HEK293 (cell line): ENCODE measurements around the gene WBP2NL.
"Not testable (repeated sequence)": the region's sequence is repeated elsewhere in the genome, so short reads cannot be mapped to it uniquely, and the experiment has no call there.

Experiments
- CTCF ChIA-PET: fragments of 350-600 bp; formaldehyde crosslinking; extraction: SDS; loops from one replicate; lab custom pipeline; 2021; ENCODE audit warnings: antibody characterized with exemption; lab: Yijun Ruan, JAX
- POLR2A ChIA-PET: fragments of 300-600 bp; formaldehyde crosslinking; extraction: SDS; loops from one replicate; lab custom pipeline; 2020; ENCODE audit warnings: antibody characterized with exemption, inconsistent platforms; lab: Yijun Ruan, JAX
- H3K27ac ChIP-seq: fragments of 200-500 bp; sonication (Bioruptor generic); 2 replicates; pipeline ENCODE4 v1.5.1; 2014; ENCODE audit warnings: low read depth, low read length, control low read depth, inconsistent platforms; ENCODE audit errors: extremely low read depth
- H3K36me3 ChIP-seq, 2 experiments: fragments of 200-500 bp in 1 of 2; sonication (Bioruptor generic) in 1 of 2; 1 replicate in 1 of 2; 2 replicates in 1 of 2; pipeline ENCODE4 v1.5.1; 2014 to 2017; ENCODE audit warnings: inconsistent platforms in 2 of 2, low read length in 2 of 2; ENCODE audit not compliant: control insufficient read depth in 2 of 2, insufficient read depth in 1 of 2
- H3K4me1 ChIP-seq: fragments of 200-500 bp; sonication (Bioruptor generic); 2 replicates; pipeline ENCODE4 v1.5.1; 2014; ENCODE audit warnings: mild to moderate bottlenecking, low read length, inconsistent platforms; ENCODE audit not compliant: control insufficient read depth, insufficient read depth
- H3K4me3 ChIP-seq: 2 replicates; pipeline ENCODE4 v1.5.1; 2011; ENCODE audit warnings: low read depth, mild to moderate bottlenecking, control low read depth, low read length, moderate library complexity
- H3K9me3 ChIP-seq: fragments of 200-500 bp; sonication (Bioruptor generic); 2 replicates; pipeline ENCODE4 v1.5.1; 2014; ENCODE audit warnings: low read depth, low read length, inconsistent platforms; ENCODE audit not compliant: control insufficient read depth, insufficient read depth
- KLF16 ChIP-seq: fragments of 450-650 bp; formaldehyde crosslinking; IDR thresholded peaks from 2 replicates; pipeline ENCODE4 v1.5.1; 2017; ENCODE audit warnings: missing biosample characterization, missing genetic modification characterization
- PRDM1 ChIP-seq: fragments of 450-650 bp; formaldehyde crosslinking; IDR thresholded peaks from 2 replicates; pipeline ENCODE4; 2016; ENCODE audit warnings: missing biosample characterization, missing genetic modification characterization
- ZFHX2 ChIP-seq: fragments of 450-650 bp; formaldehyde crosslinking; conservative IDR thresholded peaks from 2 replicates; pipeline ENCODE4 v1.5.1; 2016; ENCODE audit warnings: missing biosample characterization, missing genetic modification characterization
- ZNF157 ChIP-seq: fragments of 450-650 bp; formaldehyde crosslinking; IDR thresholded peaks from 2 replicates; pipeline ENCODE4 v1.5.1; 2016; ENCODE audit warnings: missing biosample characterization, missing genetic modification characterization
- ZNF239 ChIP-seq: fragments of 450-650 bp; formaldehyde crosslinking; IDR thresholded peaks from 2 replicates; pipeline ENCODE4 v1.5.1; 2016; ENCODE audit warnings: missing biosample characterization, missing genetic modification characterization
- ZNF37A ChIP-seq: fragments of 450-650 bp; IDR thresholded peaks from 2 replicates; pipeline ENCODE4 v1.5.1; 2018; ENCODE audit warnings: missing biosample characterization, missing genetic modification characterization
- ZNF423 ChIP-seq: fragments of 450-650 bp; formaldehyde crosslinking; IDR thresholded peaks from 2 replicates; pipeline ENCODE4 v1.5.1; 2016; ENCODE audit warnings: missing biosample characterization, missing genetic modification characterization
- ZNF426 ChIP-seq: fragments of 450-650 bp; formaldehyde crosslinking; IDR thresholded peaks from 2 replicates; pipeline ENCODE4 v1.5.1; 2017; ENCODE audit warnings: missing biosample characterization, missing genetic modification characterization, mild to moderate bottlenecking, inconsistent platforms, moderate library complexity
- ZNF521 ChIP-seq: fragments of 450-650 bp; formaldehyde crosslinking; IDR thresholded peaks from 2 replicates; pipeline ENCODE4 v1.5.1; 2017; ENCODE audit warnings: missing biosample characterization, mild to moderate bottlenecking, missing genetic modification characterization
- TF ChIP-seq, protein P1 (sequence below): fragments of 450-650 bp; formaldehyde crosslinking; IDR thresholded peaks from 2 replicates; pipeline ENCODE4 v1.5.1; 2016; ENCODE audit warnings: missing biosample characterization, missing genetic modification characterization
- TF ChIP-seq, protein P2 (sequence below): fragments of 450-650 bp; formaldehyde crosslinking; IDR thresholded peaks from 2 replicates; pipeline ENCODE4 v1.5.1; 2016; ENCODE audit warnings: missing biosample characterization, missing genetic modification characterization
- TF ChIP-seq, protein P3 (sequence below): IDR thresholded peaks from 2 replicates; pipeline ENCODE4 v1.6.1; 2011; ENCODE audit warnings: mild to moderate bottlenecking, low read depth, low read length, borderline replicate concordance
- TF ChIP-seq, protein P4 (sequence below): fragments of 450-650 bp; formaldehyde crosslinking; IDR thresholded peaks from 2 replicates; pipeline ENCODE4 v1.5.1; 2016; ENCODE audit warnings: missing biosample characterization, missing genetic modification characterization, borderline replicate concordance

Gene WBP2NL, protein sequence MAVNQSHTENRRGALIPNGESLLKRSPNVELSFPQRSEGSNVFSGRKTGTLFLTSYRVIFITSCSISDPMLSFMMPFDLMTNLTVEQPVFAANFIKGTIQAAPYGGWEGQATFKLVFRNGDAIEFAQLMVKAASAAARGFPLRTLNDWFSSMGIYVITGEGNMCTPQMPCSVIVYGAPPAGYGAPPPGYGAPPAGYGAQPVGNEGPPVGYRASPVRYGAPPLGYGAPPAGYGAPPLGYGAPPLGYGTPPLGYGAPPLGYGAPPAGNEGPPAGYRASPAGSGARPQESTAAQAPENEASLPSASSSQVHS

DNA sequence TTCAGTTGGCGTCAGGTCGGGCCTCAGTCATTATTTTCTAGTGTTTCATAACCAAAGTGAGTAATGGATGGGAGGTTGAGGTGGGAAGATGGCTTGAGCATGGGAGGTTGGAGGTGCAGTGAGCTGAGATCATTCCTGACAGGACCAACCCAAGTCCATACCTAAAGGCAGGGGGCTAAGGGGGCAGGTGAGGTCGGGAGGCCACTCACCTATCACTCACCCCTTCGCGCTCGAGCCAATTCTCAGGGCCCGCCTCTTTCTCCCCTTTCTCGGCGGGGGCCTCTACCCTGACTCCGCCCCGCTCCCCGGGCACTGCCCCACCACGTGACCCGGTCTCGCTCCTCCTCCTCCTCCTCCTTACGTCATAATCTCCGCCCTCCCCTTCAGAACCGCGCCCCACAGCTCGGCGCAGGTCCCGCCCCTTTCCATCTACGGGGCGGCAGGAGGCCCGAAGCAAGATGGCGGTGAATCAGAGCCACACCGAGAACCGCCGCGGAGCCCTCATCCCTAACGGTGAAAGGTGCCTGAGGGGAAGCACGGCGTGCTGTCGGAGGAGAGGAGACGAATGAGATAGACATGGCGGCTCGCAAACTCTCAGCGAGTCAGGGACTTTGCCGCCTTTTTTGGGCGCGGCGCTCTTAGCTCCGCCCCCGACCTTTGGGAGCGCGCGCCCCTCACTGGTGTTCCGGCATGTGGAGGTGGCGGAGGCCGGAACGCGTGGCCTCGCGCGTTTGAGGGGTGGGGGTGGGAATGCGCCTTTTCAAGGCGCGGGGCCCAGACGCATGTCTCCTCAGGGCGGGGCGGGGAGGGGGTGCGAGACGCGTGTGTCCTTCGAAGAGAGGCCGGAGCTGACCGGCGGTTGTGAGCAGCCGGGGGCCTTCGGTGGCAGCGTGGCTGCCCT, at the start of gene WBP2NL:
WBP2NL (plus strand) TSS at position 428 of the 901 bp plus-strand sequence; CDS start at position 459, 31 bp downstream.
- ChIA-PET POLR2A (no interaction called here), CTCF (no interaction called here)
- TF ChIP-seq PRDM1 (tag by site-specific recombination), result no peak
- TF ChIP-seq, protein P1, sequence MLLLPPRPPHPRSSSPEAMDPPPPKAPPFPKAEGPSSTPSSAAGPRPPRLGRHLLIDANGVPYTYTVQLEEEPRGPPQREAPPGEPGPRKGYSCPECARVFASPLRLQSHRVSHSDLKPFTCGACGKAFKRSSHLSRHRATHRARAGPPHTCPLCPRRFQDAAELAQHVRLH (tag by site-specific recombination), result no peak
- no peak for TF ChIP-seq ZNF239 (tag by site-specific recombination)
- TF ChIP-seq ZFHX2 (tag by site-specific recombination), result no peak
- no peak for TF ChIP-seq ZNF37A (tag by site-specific recombination)
- TF ChIP-seq, protein P2, sequence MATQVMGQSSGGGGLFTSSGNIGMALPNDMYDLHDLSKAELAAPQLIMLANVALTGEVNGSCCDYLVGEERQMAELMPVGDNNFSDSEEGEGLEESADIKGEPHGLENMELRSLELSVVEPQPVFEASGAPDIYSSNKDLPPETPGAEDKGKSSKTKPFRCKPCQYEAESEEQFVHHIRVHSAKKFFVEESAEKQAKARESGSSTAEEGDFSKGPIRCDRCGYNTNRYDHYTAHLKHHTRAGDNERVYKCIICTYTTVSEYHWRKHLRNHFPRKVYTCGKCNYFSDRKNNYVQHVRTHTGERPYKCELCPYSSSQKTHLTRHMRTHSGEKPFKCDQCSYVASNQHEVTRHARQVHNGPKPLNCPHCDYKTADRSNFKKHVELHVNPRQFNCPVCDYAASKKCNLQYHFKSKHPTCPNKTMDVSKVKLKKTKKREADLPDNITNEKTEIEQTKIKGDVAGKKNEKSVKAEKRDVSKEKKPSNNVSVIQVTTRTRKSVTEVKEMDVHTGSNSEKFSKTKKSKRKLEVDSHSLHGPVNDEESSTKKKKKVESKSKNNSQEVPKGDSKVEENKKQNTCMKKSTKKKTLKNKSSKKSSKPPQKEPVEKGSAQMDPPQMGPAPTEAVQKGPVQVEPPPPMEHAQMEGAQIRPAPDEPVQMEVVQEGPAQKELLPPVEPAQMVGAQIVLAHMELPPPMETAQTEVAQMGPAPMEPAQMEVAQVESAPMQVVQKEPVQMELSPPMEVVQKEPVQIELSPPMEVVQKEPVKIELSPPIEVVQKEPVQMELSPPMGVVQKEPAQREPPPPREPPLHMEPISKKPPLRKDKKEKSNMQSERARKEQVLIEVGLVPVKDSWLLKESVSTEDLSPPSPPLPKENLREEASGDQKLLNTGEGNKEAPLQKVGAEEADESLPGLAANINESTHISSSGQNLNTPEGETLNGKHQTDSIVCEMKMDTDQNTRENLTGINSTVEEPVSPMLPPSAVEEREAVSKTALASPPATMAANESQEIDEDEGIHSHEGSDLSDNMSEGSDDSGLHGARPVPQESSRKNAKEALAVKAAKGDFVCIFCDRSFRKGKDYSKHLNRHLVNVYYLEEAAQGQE (tag by site-specific recombination), result no peak
- no peak for TF ChIP-seq KLF16 (tag by site-specific recombination)
- no peak for TF ChIP-seq ZNF426 (tag by site-specific recombination)
- TF ChIP-seq, protein P3, sequence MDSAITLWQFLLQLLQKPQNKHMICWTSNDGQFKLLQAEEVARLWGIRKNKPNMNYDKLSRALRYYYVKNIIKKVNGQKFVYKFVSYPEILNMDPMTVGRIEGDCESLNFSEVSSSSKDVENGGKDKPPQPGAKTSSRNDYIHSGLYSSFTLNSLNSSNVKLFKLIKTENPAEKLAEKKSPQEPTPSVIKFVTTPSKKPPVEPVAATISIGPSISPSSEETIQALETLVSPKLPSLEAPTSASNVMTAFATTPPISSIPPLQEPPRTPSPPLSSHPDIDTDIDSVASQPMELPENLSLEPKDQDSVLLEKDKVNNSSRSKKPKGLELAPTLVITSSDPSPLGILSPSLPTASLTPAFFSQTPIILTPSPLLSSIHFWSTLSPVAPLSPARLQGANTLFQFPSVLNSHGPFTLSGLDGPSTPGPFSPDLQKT, result no peak
- TF ChIP-seq, protein P4, sequence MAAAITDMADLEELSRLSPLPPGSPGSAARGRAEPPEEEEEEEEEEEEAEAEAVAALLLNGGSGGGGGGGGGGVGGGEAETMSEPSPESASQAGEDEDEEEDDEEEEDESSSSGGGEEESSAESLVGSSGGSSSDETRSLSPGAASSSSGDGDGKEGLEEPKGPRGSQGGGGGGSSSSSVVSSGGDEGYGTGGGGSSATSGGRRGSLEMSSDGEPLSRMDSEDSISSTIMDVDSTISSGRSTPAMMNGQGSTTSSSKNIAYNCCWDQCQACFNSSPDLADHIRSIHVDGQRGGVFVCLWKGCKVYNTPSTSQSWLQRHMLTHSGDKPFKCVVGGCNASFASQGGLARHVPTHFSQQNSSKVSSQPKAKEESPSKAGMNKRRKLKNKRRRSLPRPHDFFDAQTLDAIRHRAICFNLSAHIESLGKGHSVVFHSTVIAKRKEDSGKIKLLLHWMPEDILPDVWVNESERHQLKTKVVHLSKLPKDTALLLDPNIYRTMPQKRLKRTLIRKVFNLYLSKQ, result no peak
- no peak for TF ChIP-seq ZNF157 (tag by site-specific recombination)
- TF ChIP-seq ZNF521 (tag by site-specific recombination), result no peak
- no peak for TF ChIP-seq ZNF423 (tag by site-specific recombination)

DNA sequence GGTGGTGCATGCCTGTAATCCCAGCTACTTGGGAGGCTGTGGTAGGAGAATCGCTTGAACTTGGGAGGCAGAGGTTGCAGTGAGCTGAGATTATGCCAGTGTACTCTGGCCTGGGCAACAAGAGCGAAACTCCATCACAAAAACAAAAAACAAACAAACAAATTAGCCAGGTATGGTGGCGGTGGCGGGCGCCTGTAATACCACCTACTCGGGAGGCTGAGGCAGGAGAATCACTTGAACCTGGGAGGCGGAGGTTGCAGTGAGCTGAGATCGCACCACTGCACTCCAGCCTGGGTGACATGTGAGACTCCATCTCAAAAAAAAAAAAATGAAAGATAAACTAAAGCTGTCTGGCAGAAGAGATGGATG, 49.7 kb upstream of the WBP2NL start:
- H3K4me3 ChIP-seq, H3K9me3 ChIP-seq, H3K27ac ChIP-seq, H3K4me1 ChIP-seq: not testable (repeated sequence)
- H3K36me3 ChIP-seq, result peaks cover 15 to 19% of the 10 kb centered on the region in 2 experiments; a peak in 2 of 3 replicates
- CTCF ChIA-PET, result interaction anchor here (0.7 to 3.2 kb wide), 6 partner anchors 8 to 489 kb away, joined by 3 to 26 read pairs (median 4); no protein-coding TSS in a partner anchor
- POLR2A ChIA-PET, result interaction anchor here (0.6 kb wide), 1 partner anchor 239 kb away, joined by 4 read pairs; no protein-coding TSS in a partner anchor

More for the DNA sequence above, at the start of gene WBP2NL:
- peaks cover 0 to 4% of the 10 kb centered on the region in 2 experiments; a peak in 1 of 3 replicates for H3K36me3 ChIP-seq
- no peaks in the 10 kb centered on the region for H3K9me3 ChIP-seq
- H3K4me3 ChIP-seq, result no peak within 1 kb of the TSS
- no peaks in the 10 kb centered on the region for H3K4me1 ChIP-seq
- no peak within 1 kb of the TSS for H3K27ac ChIP-seq
